Spleen (tissue), 7 donors: ENCODE measurements around the gene KCNH3.

Experiments
- CTCF ChIP-seq, 11 experiments: fragments of 200-600 bp in 7 of 11; fragments of 450-650 bp in 4 of 11; sonication (generic) in 4 of 11; IDR thresholded peaks in 8 of 11; conservative IDR thresholded peaks in 3 of 11; 1 replicate in 7 of 11; 2 replicates in 4 of 11; pipeline versions ENCODE4 v1.4.0 to v1.8.0; 2016 to 2021; ENCODE audit warnings: antibody characterized with exemption in 11 of 11, inconsistent platforms in 4 of 11, mild to moderate bottlenecking in 1 of 11
- POLR2A ChIP-seq, 3 donors: fragments of 450-650 bp; IDR thresholded peaks; one replicate each; pipeline ENCODE4 v1.5.1; 2017; ENCODE audit warnings: antibody characterized with exemption in 3 of 3, mild to moderate bottlenecking in 1 of 3
- POLR2AphosphoS5 ChIP-seq, 3 donors: sonication (generic); formaldehyde crosslinking; IDR thresholded peaks; one replicate each; pipeline ENCODE4 v1.5.1; 2017; ENCODE audit warnings: antibody characterized with exemption in 3 of 3
- donor health status: DM: no; HTN: no; CAD: no; lungs with moderate emphysema.
- donor health status: DM: no; HTN: no; CAD: no.
- donor health status: DM: no; HTN: no; CAD: no.

- no peak for TF ChIP-seq POLR2AphosphoS5 (IDR thresholded peaks at IDR 0.05)
- no peak for TF ChIP-seq POLR2A (IDR thresholded peaks at IDR 0.05)
- no peak for TF ChIP-seq CTCF (IDR thresholded peaks at IDR 0.05 in 8 of 11, conservative IDR thresholded peaks at IDR 0.05 in 3 of 11)
Observed at GRCh38 chr12:49582201-49582600, 43.4 kb downstream of the KCNH3 start.
